ENCODE measurements around the gene SEMA6B.

Gene SEMA6B

DNA sequence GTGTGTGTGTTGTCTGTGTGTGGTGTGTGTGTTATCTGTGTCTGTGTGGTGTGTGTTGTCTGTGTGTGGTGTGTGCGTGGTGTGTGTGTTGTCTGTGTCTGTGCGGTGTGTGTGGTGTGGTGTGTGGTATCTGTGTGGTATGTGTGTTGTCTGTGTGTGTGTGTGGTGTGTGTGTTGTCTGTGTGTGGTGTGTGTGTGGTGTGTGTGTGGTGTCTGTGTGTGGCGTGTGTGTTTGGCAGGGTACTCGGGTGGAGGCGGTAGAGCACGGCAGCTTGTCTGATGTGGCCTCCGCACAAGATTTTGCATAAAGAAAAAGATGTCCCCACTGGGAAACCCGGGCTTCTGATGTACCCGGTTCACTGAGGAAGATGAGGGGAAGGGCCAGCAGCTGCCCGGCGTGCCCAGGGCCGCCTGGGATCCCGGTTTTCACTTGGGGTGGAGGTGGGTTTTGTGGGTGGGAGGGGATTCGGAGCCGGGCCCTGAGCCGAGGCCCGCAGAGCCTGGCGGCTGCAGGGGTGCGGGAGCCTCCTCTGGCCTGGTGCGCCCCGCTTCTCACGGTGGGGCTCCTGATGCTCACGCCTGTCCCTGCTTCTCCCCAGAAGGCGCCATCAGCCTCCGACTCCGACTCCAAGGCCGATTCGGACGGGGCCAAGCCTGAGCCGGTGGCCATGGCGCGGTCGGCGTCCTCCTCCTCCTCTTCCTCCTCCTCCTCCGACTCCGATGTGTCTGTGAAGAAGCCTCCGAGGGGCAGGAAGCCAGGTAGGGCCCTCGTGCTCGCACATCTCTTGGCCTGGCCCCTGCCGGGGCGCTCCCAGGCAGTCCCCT lies 66.2 kb downstream of the SEMA6B start:
- no peak for DNase-seq (ENCODE audit: low read depth)

Data from activated T-cell treated with anti-CD3 and anti-CD28 coated beads for 24 hours (primary cell).